HFF-Myc (cell line): ENCODE measurements around the gene CYP27A1.

Experiments used
- DNase-seq: peaks from one replicate; pipeline ENCODE4 v3.0.0-alpha.2; 2011; ENCODE audit warnings: low read depth; ENCODE audit errors: extremely low read depth
- H3K4me3 ChIP-seq: replicated peaks from 2 replicates; pipeline ENCODE4 v1.5.1; 2011; ENCODE audit warnings: low read depth, mild to moderate bottlenecking, control low read depth, low read length
- CTCF ChIP-seq: IDR thresholded peaks from 2 replicates; pipeline ENCODE4 v1.5.1; 2012; ENCODE audit warnings: mild to moderate bottlenecking, low read depth, low read length, control low read depth; ENCODE audit errors: missing control alignments

The CYP27A1 gene

GRCh38 chr2:218744615-218745014 is 37.3 kb upstream of the CYP27A1 start:
- DNase-seq: no peak
- no peak for TF ChIP-seq CTCF
- no peak overlapping the region for H3K4me3 ChIP-seq

GRCh38 chr2:218745160-218745558 is 36.8 kb upstream of the CYP27A1 start:
- no peak for TF ChIP-seq CTCF
- no peak overlapping the region for H3K4me3 ChIP-seq
- no peak for DNase-seq

- H3K4me3 ChIP-seq: no peak overlapping the region
- no peak for TF ChIP-seq CTCF
- DNase-seq: no peak
Observed at GRCh38 chr2:218745559-218746469, 36.1 kb upstream of the CYP27A1 start.

- no peak for TF ChIP-seq CTCF
- no peak overlapping the region for H3K4me3 ChIP-seq
Observed at GRCh38 chr2:218746470-218746795, 35.5 kb upstream of the CYP27A1 start.

GRCh38 chr2:218746960-218747359 is 35.0 kb upstream of the CYP27A1 start:
- TF ChIP-seq CTCF: no peak
- no peak overlapping the region for H3K4me3 ChIP-seq

More at GRCh38 chr2:218746470-218746795, 35.5 kb upstream of the CYP27A1 start:
- DNase-seq: no peak

GRCh38 chr2:218748741-218749441 is 33.1 kb upstream of the CYP27A1 start:
- TF ChIP-seq CTCF: no peak
- H3K4me3 ChIP-seq: no peak overlapping the region
- DNase-seq: no peak

More at GRCh38 chr2:218746960-218747359, 35.0 kb upstream of the CYP27A1 start:
- no peak for DNase-seq
